ENCODE measurements around the gene WFDC6. TPM values are rescaled to one million over a fixed set of nuclear protein-coding genes. Genes with fewer than 3 reads are reported as not detected.

The WFDC6 gene
- polyA plus RNA-seq, 2 of the 4 experiments (the other 2 are of a cell fraction) = not detected

GRCh38 chr20:45495501-45495941 is 43.8 kb downstream of the WFDC6 start:
- H3K4me1 ChIP-seq = no peaks in the 10 kb centered on the region
- no peak for ATAC-seq
- no peak for DNase-seq (ENCODE audit: low read depth in 1 of 2, low spot score in 1 of 2)
- CTCF ChIA-PET = interaction anchor here (0.9 to 2.4 kb wide), 3 partner anchors 10 to 276 kb away, joined by 3 to 6 read pairs (median 4); no protein-coding TSS in a partner anchor
- WGBS (ENCODE audit: missing lambda C conversion rate) = 31% methylated on average over 1 of the region's 1 CpG
- POLR2A ChIA-PET = no interaction called here
- TF ChIP-seq ZFP36 (IDR thresholded peaks at IDR 0.05; ENCODE audit: borderline replicate concordance, partially characterized antibody) (no peak), BHLHE40 (IDR thresholded peaks at IDR 0.05; ENCODE audit: low read depth, low read length) (no peak), ELK1 (IDR thresholded peaks at IDR 0.05; ENCODE audit: low read depth, low read length) (no peak), MAFK (IDR thresholded peaks at IDR 0.05; ENCODE audit: partially characterized antibody) (no peak), HOXB13 (CRISPR knock-in tag; IDR thresholded peaks at IDR 0.05; ENCODE audit: low read depth) (no peak), HOXB5 (CRISPR knock-in tag; IDR thresholded peaks at IDR 0.05) (no peak), RFX5 (IDR thresholded peaks at IDR 0.05) (no peak), RARB (CRISPR knock-in tag; IDR thresholded peaks at IDR 0.05) (no peak), ZC3H11A (IDR thresholded peaks at IDR 0.05) (no peak), CHD2 (IDR thresholded peaks at IDR 0.05; ENCODE audit: low read length, partially characterized antibody) (no peak), BCL3 (IDR thresholded peaks at IDR 0.05) (no peak), CBX2 (IDR thresholded peaks at IDR 0.05; ENCODE audit: borderline replicate concordance, low read depth) (no peak), RAD21 (conservative IDR thresholded peaks at IDR 0.05 in 1 of 2, IDR thresholded peaks at IDR 0.05 in 1 of 2) (no peak), SREBF2 (IDR thresholded peaks at IDR 0.05) (no peak), FOXS1 (CRISPR knock-in tag; IDR thresholded peaks at IDR 0.05) (no peak), HES2 (IDR thresholded peaks at IDR 0.05) (no peak)
- H3K9me3 ChIP-seq = no peaks in the 10 kb centered on the region
- no peak overlapping the region for H3K4me3 ChIP-seq
- H3K27ac ChIP-seq = no peak overlapping the region
- no peak overlapping the region for H3K4me2 ChIP-seq
- FAIRE-seq = no peak

GRCh38 chr20:45489083-45489531 is 50.2 kb downstream of the WFDC6 start:
- Histone ChIP-seq H3K9me3 (no peaks in the 10 kb centered on the region), H3K4me2 (no peak overlapping the region), H3K4me1 (no peaks in the 10 kb centered on the region), H3K4me3 (no peak overlapping the region), H3K27ac (no peak overlapping the region)
- ChIA-PET CTCF (interaction anchor here (1.7 kb wide), 1 partner anchor 282 kb away, joined by 9 read pairs; no protein-coding TSS in a partner anchor), POLR2A (no interaction called here)
- 33% methylated on average over 1 of the region's 1 CpG for WGBS (ENCODE audit: missing lambda C conversion rate)
- no peak for ATAC-seq
- no peak for FAIRE-seq
- TF ChIP-seq ZSCAN20 (CRISPR knock-in tag; IDR thresholded peaks at IDR 0.05) (no peak), RFX5 (IDR thresholded peaks at IDR 0.05) (no peak), HES2 (IDR thresholded peaks at IDR 0.05) (no peak), BHLHE40 (IDR thresholded peaks at IDR 0.05; ENCODE audit: low read depth, low read length) (no peak), EP300 (IDR thresholded peaks at IDR 0.05) (no peak), CHD2 (IDR thresholded peaks at IDR 0.05; ENCODE audit: low read length, partially characterized antibody) (no peak), JUN (IDR thresholded peaks at IDR 0.05) (no peak), USF2 (IDR thresholded peaks at IDR 0.05) (no peak), JUNB (IDR thresholded peaks at IDR 0.05) (no peak), RAD21 (conservative IDR thresholded peaks at IDR 0.05 in 1 of 2, IDR thresholded peaks at IDR 0.05 in 1 of 2) (no peak), POLR2AphosphoS2 (conservative IDR thresholded peaks at IDR 0.05; ENCODE audit: low read length) (no peak), ELK1 (IDR thresholded peaks at IDR 0.05; ENCODE audit: low read depth, low read length) (no peak)
- no peak for DNase-seq (ENCODE audit: low read depth in 1 of 2, low spot score in 1 of 2)

Data from A549 (cell line).